Lower leg skin (tissue), 4 donors: ENCODE results near the gene SRA1. TPM values are rescaled to one million over a fixed set of nuclear protein-coding genes. Genes with fewer than 3 reads are reported as not detected.

Source experiments
- DNase-seq, 2 donors: peaks; one replicate each; pipeline ENCODE4 v3.0.0-alpha.2; 2019; ENCODE audit warnings: low spot score in 2 of 2
- H3K4me3 ChIP-seq: fragments of 200-600 bp; sonication (generic); 2 replicates; pipeline ENCODE4 v1.5.1; 2017; ENCODE audit warnings: mild to moderate bottlenecking, low read depth; ENCODE audit not compliant: poor library complexity, severe bottlenecking
- CTCF ChIP-seq, 3 donors: fragments of 450-650 bp; IDR thresholded peaks; one replicate each; pipeline ENCODE4 v1.5.1; 2016; ENCODE audit warnings: antibody characterized with exemption in 3 of 3, mild to moderate bottlenecking in 3 of 3, moderate library complexity in 2 of 3
- POLR2A ChIP-seq, 2 donors: fragments of 450-650 bp; IDR thresholded peaks; one replicate each; pipeline ENCODE4 v1.6.1; 2016 to 2017; ENCODE audit warnings: antibody characterized with exemption in 2 of 2, mild to moderate bottlenecking in 1 of 2, moderate library complexity in 1 of 2
- WGBS, 2 donors: methylation state at CpG; one replicate each; pipeline ENCODE4 v1.1.5; 2018; 5-methylcytosine and 5-hydroxymethylcytosine counted together
- intact Hi-C: fragments of 100-400 bp; cut with DNase I; formaldehyde crosslinking; loops from one replicate; pipeline ENCODE4 v1.15.0; 2023; ENCODE audit warnings: low total_unique reads
- total RNA-seq, 4 donors: library from RNA; depleted of rRNA; stranded (reverse); fragments of >200 nt; gene quantifications; one replicate each; pipeline ENCODE4 v1.1.0, GENCODE V29; 2016

Gene SRA1
- total RNA-seq, 4 donors from 2014 or later: 11.4 to 23.9 (median 14.6) TPM

GRCh38 chr5:140569197-140569596, 11.9 kb upstream of the SRA1 start:
- no peak for DNase-seq
- intact Hi-C loops: loop anchor here (10.0 kb wide), 1 partner anchor 66 kb away; the partner anchor contains the start of genes CD14 and TMCO6
- WGBS, 2 donors: 39 to 67% methylated on average over 4 of the region's 4 CpGs
- H3K4me3 ChIP-seq: no peak overlapping the region
- TF ChIP-seq POLR2A (IDR thresholded peaks at IDR 0.05): no peak
- TF ChIP-seq CTCF (IDR thresholded peaks at IDR 0.05): no peak

GRCh38 chr5:140568443-140569063, 11.3 kb upstream of the SRA1 start:
- 67 to 89% methylated on average over 1 to 2 of the region's 2 CpGs for WGBS, 2 donors
- intact Hi-C loops: loop anchor here (10.0 kb wide), 1 partner anchor 66 kb away; the partner anchor contains the start of genes CD14 and TMCO6
- no peak overlapping the region for H3K4me3 ChIP-seq
- TF ChIP-seq POLR2A (IDR thresholded peaks at IDR 0.05) (no peak), CTCF (IDR thresholded peaks at IDR 0.05) (no peak)
- no peak for DNase-seq

- TF ChIP-seq POLR2A (IDR thresholded peaks at IDR 0.05) (no peak), CTCF (IDR thresholded peaks at IDR 0.05) (no peak)
- DNase-seq: no peak
- 95 to 98% methylated on average over 13 of the region's 13 CpGs for WGBS, 2 donors
Measured at GRCh38 chr5:140567871-140568270, 10.6 kb upstream of the SRA1 start.

GRCh38 chr5:140567136-140567818, 10.0 kb upstream of the SRA1 start:
- intact Hi-C loops: loop anchor here (10.0 kb wide), 1 partner anchor 68 kb away; the partner anchor contains the start of genes CD14 and TMCO6
- no peak overlapping the region for H3K4me3 ChIP-seq
- TF ChIP-seq CTCF (IDR thresholded peaks at IDR 0.05): no peak
- no peak for TF ChIP-seq POLR2A (IDR thresholded peaks at IDR 0.05)
- DNase-seq: no peak
- 87 to 91% methylated on average over 22 of the region's 22 CpGs for WGBS, 2 donors

More at GRCh38 chr5:140567871-140568270, 10.6 kb upstream of the SRA1 start:
- intact Hi-C loops: loop anchor here (10.0 kb wide), 1 partner anchor 67 kb away; the partner anchor contains the start of genes CD14 and TMCO6
- H3K4me3 ChIP-seq: no peak overlapping the region

- 93% methylated on average over 5 of the region's 5 CpGs for WGBS, 2 donors
- H3K4me3 ChIP-seq: no peak overlapping the region
- TF ChIP-seq POLR2A (IDR thresholded peaks at IDR 0.05): no peak
- no peak for TF ChIP-seq CTCF (IDR thresholded peaks at IDR 0.05)
- DNase-seq: no peak
- intact Hi-C loops: loop anchor here (10.0 kb wide), 1 partner anchor 68 kb away; the partner anchor contains the start of genes CD14 and TMCO6
Measured at GRCh38 chr5:140566665-140567064, 9.4 kb upstream of the SRA1 start.
